ENCODE data around the gene CALML5.

The CALML5 gene

GRCh38 chr10:5461914-5462840, 37.2 kb downstream of the CALML5 start:
- FAIRE-seq = no peak

GRCh38 chr10:5461203-5461588, 38.2 kb downstream of the CALML5 start:
- FAIRE-seq = no peak

GRCh38 chr10:5460468-5461202, 38.7 kb downstream of the CALML5 start:
- FAIRE-seq = no peak

GRCh38 chr10:5458949-5459747, 40.2 kb downstream of the CALML5 start:
- FAIRE-seq = no peak

GRCh38 chr10:5458425-5458824, 40.9 kb downstream of the CALML5 start:
- FAIRE-seq = no peak

GRCh38 chr10:5457741-5458140, 41.6 kb downstream of the CALML5 start:
- no peak for FAIRE-seq

- no peak for FAIRE-seq
Observed at GRCh38 chr10:5456563-5456962, 42.8 kb downstream of the CALML5 start.

GRCh38 chr10:5453749-5454489, 45.5 kb downstream of the CALML5 start:
- no peak for FAIRE-seq

- FAIRE-seq = no peak
Observed at GRCh38 chr10:5450605-5451384, 48.6 kb downstream of the CALML5 start.

GRCh38 chr10:5449823-5450222, 49.5 kb downstream of the CALML5 start:
- FAIRE-seq = no peak

- no peak for FAIRE-seq
Observed at GRCh38 chr10:5449227-5449626, 50.1 kb downstream of the CALML5 start.
